Heart left ventricle (tissue), 13 donors: ENCODE measurements around the gene NSD1.

ENCODE experiments used
- POLR2A ChIP-seq, 2 donors: fragments of 450-650 bp; IDR thresholded peaks; one replicate each; pipeline ENCODE4 v1.6.1; 2017; ENCODE audit warnings: antibody characterized with exemption in 2 of 2, mild to moderate bottlenecking in 2 of 2, moderate library complexity in 2 of 2
- TF ChIP-seq, protein P1 (sequence below), 12 donors: fragments of 200-600 bp; sonication (generic) in 4 of 12; IDR thresholded peaks; one replicate each; pipeline versions ENCODE4 v1.5.0 to v1.8.0; 2018 to 2022; ENCODE audit warnings: antibody characterized with exemption in 12 of 12, mild to moderate bottlenecking in 5 of 12
- donor health status: ischemic (EF 13 %, LVEDD 7.1; RV severe dilation, severe dysfunction).
- donor health status: DM: no; HTN: yes; CAD: no.
- donor health status: DM: no; HTN: no; CAD: no.
- donor health status: ischemic (EF 25% LVEDD 6.9; RV normal size, moderate dysfunction).
- donor health status: ischemic (EF 25% LVEDD 5.7; RV mildly dilated, moderate dysfunction).
- donor health status: ischemic (EF 35%, LVEDD 5.7; RV mildly dilated, moderate dysfunction).
- donor health status: nonischemic (EF 11% LVEDD 7.7; RV severe dilation, severe dysfunction).
- donor health status: DM: yes; HTN: yes; CAD: no.
- donor health status: PGD.
- donor health status: ischemic (EF 29% LVEDD 5.4; RV normal size, mild dysfunction).
- donor health status: nonischemic (EF 23%, LVEDD 6.1; RV moderate dilation, normal function).

DNA sequence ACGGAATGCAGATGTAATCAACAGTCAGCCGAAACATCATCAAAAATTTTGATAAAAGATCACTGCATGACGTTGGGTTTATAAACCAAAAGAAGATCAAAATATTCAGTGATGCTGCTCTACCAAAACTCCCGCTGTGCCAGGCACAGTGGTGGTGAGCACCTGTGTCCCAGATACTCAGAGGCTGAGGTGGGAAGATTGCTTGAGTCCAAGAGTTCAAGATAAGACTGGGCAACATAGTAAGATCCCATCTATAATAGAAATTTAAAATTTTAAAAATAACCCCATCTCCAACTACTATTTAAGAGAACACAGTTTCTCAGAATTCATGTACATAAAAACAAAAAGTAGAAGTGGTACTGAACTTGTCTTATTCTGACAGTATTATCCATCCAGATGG is 214.1 kb downstream of the NSD1 start:
- no peak for TF ChIP-seq POLR2A (IDR thresholded peaks at IDR 0.05)
- TF ChIP-seq, protein P1, sequence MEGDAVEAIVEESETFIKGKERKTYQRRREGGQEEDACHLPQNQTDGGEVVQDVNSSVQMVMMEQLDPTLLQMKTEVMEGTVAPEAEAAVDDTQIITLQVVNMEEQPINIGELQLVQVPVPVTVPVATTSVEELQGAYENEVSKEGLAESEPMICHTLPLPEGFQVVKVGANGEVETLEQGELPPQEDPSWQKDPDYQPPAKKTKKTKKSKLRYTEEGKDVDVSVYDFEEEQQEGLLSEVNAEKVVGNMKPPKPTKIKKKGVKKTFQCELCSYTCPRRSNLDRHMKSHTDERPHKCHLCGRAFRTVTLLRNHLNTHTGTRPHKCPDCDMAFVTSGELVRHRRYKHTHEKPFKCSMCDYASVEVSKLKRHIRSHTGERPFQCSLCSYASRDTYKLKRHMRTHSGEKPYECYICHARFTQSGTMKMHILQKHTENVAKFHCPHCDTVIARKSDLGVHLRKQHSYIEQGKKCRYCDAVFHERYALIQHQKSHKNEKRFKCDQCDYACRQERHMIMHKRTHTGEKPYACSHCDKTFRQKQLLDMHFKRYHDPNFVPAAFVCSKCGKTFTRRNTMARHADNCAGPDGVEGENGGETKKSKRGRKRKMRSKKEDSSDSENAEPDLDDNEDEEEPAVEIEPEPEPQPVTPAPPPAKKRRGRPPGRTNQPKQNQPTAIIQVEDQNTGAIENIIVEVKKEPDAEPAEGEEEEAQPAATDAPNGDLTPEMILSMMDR (IDR thresholded peaks at IDR 0.05), result no peak
